ENCODE data around the gene IRF5.
"Not testable (repeated sequence)": the region's sequence is repeated elsewhere in the genome, so short reads cannot be mapped to it uniquely, and the experiment has no call there.

The IRF5 gene

DNA sequence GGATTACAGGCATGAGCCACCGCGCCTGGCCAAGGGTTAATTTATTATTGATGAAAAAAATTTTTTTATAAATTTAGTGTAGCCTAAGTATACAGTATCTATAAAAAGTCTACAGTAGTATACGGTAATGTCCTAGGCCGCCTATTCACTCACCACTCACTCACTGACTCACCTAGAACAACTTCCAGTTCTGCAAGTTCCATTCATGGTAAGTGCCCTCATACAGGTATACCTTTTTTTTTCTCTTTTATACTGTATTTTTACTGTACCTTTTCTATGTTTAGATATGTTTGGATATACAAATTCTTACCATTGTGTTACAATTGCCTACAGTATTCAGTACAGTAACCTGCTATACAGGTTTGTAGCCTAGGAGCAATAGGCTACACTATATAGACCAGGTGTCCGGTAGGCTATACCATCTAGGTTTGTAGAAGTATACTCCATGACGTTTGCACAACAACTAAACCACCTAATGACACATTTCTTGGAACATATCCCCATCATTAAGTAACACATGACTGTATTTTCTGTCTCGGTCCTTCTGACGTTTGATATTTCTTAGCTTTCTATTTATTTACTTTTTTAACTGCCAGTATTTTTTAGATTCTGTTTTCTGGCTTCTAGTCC lies 23.4 kb downstream of the IRF5 start:
- no peak for DNase-seq (ENCODE audit: low read depth in 2 of 2)

GRCh38 chr7:128962899-128963298 lies 25.2 kb downstream of the IRF5 start:
- no peak for DNase-seq (ENCODE audit: low read depth in 2 of 2)

GRCh38 chr7:128963327-128963757 lies 25.6 kb downstream of the IRF5 start:
- DNase-seq (ENCODE audit: low read depth in 2 of 2): no peak

DNA sequence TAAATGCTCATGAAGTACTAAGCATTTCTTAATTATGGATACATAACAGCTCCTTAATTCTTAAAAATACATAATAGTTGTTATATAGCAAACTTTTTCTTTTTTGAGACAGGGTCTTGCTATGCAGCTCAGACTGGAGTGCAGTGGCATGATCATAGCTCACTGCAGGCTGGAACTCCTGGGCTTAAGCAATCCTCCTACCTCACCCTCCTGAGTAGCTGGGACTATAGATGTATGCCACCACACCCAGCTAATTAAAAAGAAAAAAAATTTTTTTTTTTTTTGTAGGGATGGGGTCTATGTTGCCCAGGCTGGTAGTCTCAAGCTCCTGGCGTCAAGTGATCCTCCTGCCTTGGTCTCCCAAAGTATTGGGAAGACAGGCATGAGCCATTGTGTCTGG lies 30.9 kb downstream of the IRF5 start:
- no peak for DNase-seq (ENCODE audit: low read depth in 2 of 2)

GRCh38 chr7:128974241-128974934 lies 36.7 kb downstream of the IRF5 start:
- DNase-seq (ENCODE audit: low read depth in 2 of 2): no peak

- DNase-seq (ENCODE audit: low read depth in 2 of 2): no peak
Observed at GRCh38 chr7:128982105-128982504, 44.4 kb downstream of the IRF5 start.

GRCh38 chr7:128985660-128986059 lies 47.9 kb downstream of the IRF5 start:
- DNase-seq (ENCODE audit: low read depth in 2 of 2): no peak

- no peak for DNase-seq (ENCODE audit: low read depth in 2 of 2)
Observed at GRCh38 chr7:128986609-128987008, 48.9 kb downstream of the IRF5 start.

DNA sequence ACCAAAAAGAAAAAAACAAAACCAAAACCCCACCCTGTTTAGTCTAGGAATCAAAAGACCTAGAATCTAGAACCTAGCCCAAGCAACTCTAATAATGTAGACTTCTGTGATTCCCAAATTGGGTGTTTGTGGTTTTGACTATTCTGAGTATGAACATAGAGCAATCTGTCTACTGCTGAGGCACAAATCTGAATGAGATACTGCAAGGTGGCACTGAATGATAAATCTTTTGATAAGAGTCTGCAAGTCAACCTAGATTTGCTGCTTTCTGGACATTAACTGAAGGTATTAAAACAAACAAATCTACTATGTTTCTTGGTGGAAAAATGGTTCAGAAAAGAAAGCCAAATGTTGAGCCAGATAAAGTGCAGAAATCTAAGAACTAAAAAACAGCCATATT lies 50.6 kb downstream of the IRF5 start:
- DNase-seq (ENCODE audit: low read depth in 2 of 2): no peak

GRCh38 chr7:128989961-128990360 lies 52.2 kb downstream of the IRF5 start:
- DNase-seq (ENCODE audit: low read depth in 2 of 2): no peak

DNA sequence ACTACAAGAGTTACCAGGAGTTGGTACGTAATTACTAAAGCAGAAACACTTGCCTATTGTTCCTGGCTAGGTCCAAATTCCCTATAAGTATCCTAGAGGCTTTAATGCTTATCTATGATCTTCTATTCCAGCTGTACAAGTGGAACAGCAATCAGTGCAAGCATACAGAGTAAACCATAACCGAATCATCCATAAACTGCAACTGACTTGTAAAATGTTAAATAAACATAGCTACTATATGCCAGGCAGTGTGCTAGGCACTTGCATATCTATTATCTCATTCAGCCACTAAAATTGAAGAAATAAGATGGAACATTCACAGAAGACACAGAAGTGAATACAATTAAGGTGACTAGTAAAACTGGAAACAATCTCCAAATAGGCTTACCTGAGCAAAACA lies 55.7 kb downstream of the IRF5 start:
- DNase-seq (ENCODE audit: low read depth in 2 of 2): no peak

DNA sequence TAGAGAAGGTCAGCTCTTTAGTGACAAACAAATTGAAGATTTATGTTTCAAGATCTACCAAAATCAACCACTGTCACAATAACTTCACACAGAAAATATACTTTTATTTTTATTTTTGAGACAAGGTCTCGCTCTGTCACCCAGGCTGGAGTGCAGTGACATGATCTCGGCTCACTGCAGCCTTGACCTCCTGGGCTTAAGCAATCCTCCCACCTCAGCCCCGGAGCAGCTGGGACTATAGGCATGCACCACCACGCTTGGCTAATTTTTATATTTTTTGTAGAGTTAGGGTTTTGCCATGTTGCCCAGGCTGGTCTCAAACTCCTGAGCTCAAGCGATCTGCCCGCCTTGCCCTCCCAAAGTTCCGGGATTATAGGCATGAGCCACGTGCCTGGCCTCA lies 56.8 kb downstream of the IRF5 start:
- DNase-seq (ENCODE audit: low read depth in 2 of 2): not testable (repeated sequence)

- DNase-seq (ENCODE audit: low read depth in 2 of 2): no peak
Observed at GRCh38 chr7:128997181-128997580, 59.5 kb downstream of the IRF5 start.

All from fibroblast of skin of left quadriceps (primary cell).